ENCODE measurements around the gene B4GALT6.

DNA sequence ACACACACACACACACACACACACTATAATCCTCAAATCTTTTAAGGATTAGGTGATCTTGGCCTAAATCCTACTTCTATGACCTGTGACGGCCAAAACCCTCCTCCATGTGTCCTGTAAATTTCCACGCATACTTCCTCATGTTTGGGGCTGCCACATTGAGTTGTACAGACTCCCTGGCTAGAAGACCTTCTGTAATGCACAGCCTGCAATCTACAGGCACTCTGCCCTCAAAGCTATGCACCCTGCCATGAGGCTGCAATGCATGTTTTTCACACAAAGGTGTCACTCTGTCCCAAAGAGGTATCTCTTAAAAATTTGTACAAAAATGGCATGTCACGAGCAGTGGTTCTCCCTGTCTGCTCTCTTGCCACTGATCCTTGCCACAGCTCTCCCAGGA lies 26.4 kb upstream of the B4GALT6 start:
- TF ChIP-seq FOSL1 (IDR thresholded peaks at IDR 0.05; ENCODE audit: insufficient read depth, low read depth, low read length) (no peak), RNF2 (IDR thresholded peaks at IDR 0.05; ENCODE audit: borderline replicate concordance, low read depth, low read length, missing control alignments, poor library complexity, severe bottlenecking) (no peak), EP300 (IDR thresholded peaks at IDR 0.05; ENCODE audit: borderline replicate concordance in 1 of 2, low read depth in 2 of 2, low read length in 2 of 2) (no peak), POLR2A (IDR thresholded peaks at IDR 0.05; ENCODE audit: control extremely low read depth in 1 of 2, low read depth in 2 of 2, low read length in 2 of 2) (no peak), POLR2AphosphoS5 (IDR thresholded peaks at IDR 0.05; ENCODE audit: low read depth, low read length) (no peak), EZH2 (IDR thresholded peaks at IDR 0.05; ENCODE audit: low read depth, low read length, severe bottlenecking) (no peak), GABPA (IDR thresholded peaks at IDR 0.05; ENCODE audit: borderline replicate concordance, insufficient read depth, low read length) (no peak), RXRA (IDR thresholded peaks at IDR 0.05; ENCODE audit: insufficient read depth, low read depth, low read length) (no peak)
- TF ChIP-seq, protein P1, sequence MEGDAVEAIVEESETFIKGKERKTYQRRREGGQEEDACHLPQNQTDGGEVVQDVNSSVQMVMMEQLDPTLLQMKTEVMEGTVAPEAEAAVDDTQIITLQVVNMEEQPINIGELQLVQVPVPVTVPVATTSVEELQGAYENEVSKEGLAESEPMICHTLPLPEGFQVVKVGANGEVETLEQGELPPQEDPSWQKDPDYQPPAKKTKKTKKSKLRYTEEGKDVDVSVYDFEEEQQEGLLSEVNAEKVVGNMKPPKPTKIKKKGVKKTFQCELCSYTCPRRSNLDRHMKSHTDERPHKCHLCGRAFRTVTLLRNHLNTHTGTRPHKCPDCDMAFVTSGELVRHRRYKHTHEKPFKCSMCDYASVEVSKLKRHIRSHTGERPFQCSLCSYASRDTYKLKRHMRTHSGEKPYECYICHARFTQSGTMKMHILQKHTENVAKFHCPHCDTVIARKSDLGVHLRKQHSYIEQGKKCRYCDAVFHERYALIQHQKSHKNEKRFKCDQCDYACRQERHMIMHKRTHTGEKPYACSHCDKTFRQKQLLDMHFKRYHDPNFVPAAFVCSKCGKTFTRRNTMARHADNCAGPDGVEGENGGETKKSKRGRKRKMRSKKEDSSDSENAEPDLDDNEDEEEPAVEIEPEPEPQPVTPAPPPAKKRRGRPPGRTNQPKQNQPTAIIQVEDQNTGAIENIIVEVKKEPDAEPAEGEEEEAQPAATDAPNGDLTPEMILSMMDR (IDR thresholded peaks at IDR 0.05; ENCODE audit: control extremely low read depth in 1 of 3, insufficient read depth in 1 of 3, low read depth in 1 of 3, low read length in 3 of 3): peak in 2 of 3 experiments; percentile 5 to 47; a peak in 1 of 4 replicates
- TF ChIP-seq, protein P2, sequence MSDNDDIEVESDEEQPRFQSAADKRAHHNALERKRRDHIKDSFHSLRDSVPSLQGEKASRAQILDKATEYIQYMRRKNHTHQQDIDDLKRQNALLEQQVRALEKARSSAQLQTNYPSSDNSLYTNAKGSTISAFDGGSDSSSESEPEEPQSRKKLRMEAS (IDR thresholded peaks at IDR 0.05): peak; percentile 39; the same call in 1 of the 2 replicates

All from H1 (cell line).